SK-N-SH (cell line): ENCODE results near the gene ALDH1L2. TPM values are rescaled to one million over a fixed set of nuclear protein-coding genes. Genes with fewer than 3 reads are reported as not detected.

Experiments
- CTCF ChIA-PET: fragments of 300-600, 350-600 bp; formaldehyde crosslinking; extraction: SDS; loops from one replicate; lab custom pipeline; 2021; lab: Yijun Ruan, JAX
- POLR2A ChIA-PET: fragments of 350-600 bp; sonication (Branson Sonifier 250); formaldehyde crosslinking; extraction: SDS; loops from one replicate; lab custom pipeline; 2020; ENCODE audit warnings: antibody characterized with exemption, inconsistent platforms; lab: Yijun Ruan, JAX
- DNase-seq: peaks from one replicate; pipeline ENCODE4 v3.0.0; 2012
- H2AFZ ChIP-seq: fragments of 200-600 bp; sonication (generic); 2 replicates; pipeline ENCODE4 v1.8.1; 2016; ENCODE audit warnings: antibody characterized with exemption, mild to moderate bottlenecking, low read depth
- H3F3A ChIP-seq: fragments of 200-600 bp; sonication (generic); replicated peaks from 2 replicates; pipeline ENCODE3; 2016; ENCODE audit warnings: antibody characterized with exemption, mild to moderate bottlenecking; ENCODE audit not compliant: insufficient read depth
- H3K27ac ChIP-seq, 2 experiments: fragments of 200-500 bp in 1 of 2; fragments of 200-600 bp in 1 of 2; sonication (Bioruptor generic) in 1 of 2; sonication (generic), shearing (Covaris generic) in 1 of 2; 2 replicates each; pipeline versions ENCODE4 v1.5.1 to v1.6.1; 2014 to 2016; ENCODE audit warnings: low read depth in 2 of 2, inconsistent platforms in 1 of 2, low read length in 1 of 2, mild to moderate bottlenecking in 1 of 2, mixed read lengths in 1 of 2
- H3K27me3 ChIP-seq: fragments of 200-600 bp; sonication (generic), shearing (Covaris generic); 2 replicates; pipeline ENCODE4 v1.6.1; 2016; ENCODE audit warnings: mixed run types; ENCODE audit not compliant: insufficient read depth
- H3K36me3 ChIP-seq, 2 experiments: fragments of 200-500 bp in 1 of 2; fragments of 200-600 bp in 1 of 2; sonication (Bioruptor generic) in 1 of 2; sonication (generic) in 1 of 2; replicated peaks in 1 of 2; 2 replicates each; pipeline versions ENCODE3 to v1.5.1; 2014 to 2016; ENCODE audit warnings: low read length in 1 of 2, mild to moderate bottlenecking in 1 of 2; ENCODE audit not compliant: insufficient read depth in 2 of 2, control insufficient read depth in 1 of 2
- H3K4me1 ChIP-seq, 2 experiments: fragments of 200-500 bp in 1 of 2; fragments of 200-600 bp in 1 of 2; sonication (Bioruptor generic) in 1 of 2; sonication (generic), shearing (Covaris generic) in 1 of 2; 2 replicates each; pipeline versions ENCODE4 v1.5.1 to v1.6.1; 2014 to 2016; ENCODE audit warnings: low read depth in 1 of 2, low read length in 1 of 2, mixed run types in 1 of 2; ENCODE audit not compliant: insufficient read depth in 2 of 2, control insufficient read depth in 1 of 2
- H3K4me2 ChIP-seq: fragments of 200-600 bp; sonication (generic), shearing (Covaris generic); 2 replicates; pipeline ENCODE4 v1.6.1; 2017; ENCODE audit warnings: mixed run types
- H3K4me3 ChIP-seq, 2 experiments: fragments of 200-500 bp in 1 of 2; fragments of 200-600 bp in 1 of 2; sonication (Bioruptor generic) in 1 of 2; sonication (generic), shearing (Covaris generic) in 1 of 2; 2 replicates each; pipeline versions ENCODE4 v1.5.1 to v1.8.1; 2014 to 2016; ENCODE audit warnings: low read depth in 2 of 2, inconsistent platforms in 1 of 2, low read length in 1 of 2, mild to moderate bottlenecking in 1 of 2, mixed read lengths in 1 of 2, moderate library complexity in 1 of 2
- H3K79me2 ChIP-seq: fragments of 200-600 bp; sonication (generic); 2 replicates; pipeline ENCODE4 v1.8.1; 2017; ENCODE audit warnings: mild to moderate bottlenecking; ENCODE audit not compliant: insufficient read depth
- H3K9ac ChIP-seq: fragments of 200-600 bp; sonication (generic); 2 replicates; pipeline ENCODE4 v1.6.1; 2017; ENCODE audit warnings: mixed run types
- H3K9me2 ChIP-seq: fragments of 200-600 bp; sonication (generic); 2 replicates; pipeline ENCODE4 v1.6.1; 2017; ENCODE audit warnings: mixed run types
- H3K9me3 ChIP-seq: fragments of 200-600 bp; sonication (generic); 2 replicates; pipeline ENCODE4 v1.6.1; 2017; ENCODE audit warnings: mixed run types, mild to moderate bottlenecking, moderate library complexity
- H4K20me1 ChIP-seq: fragments of 200-600 bp; sonication (generic); 2 replicates; pipeline ENCODE4 v1.6.1; 2017; ENCODE audit warnings: mild to moderate bottlenecking, mixed run types; ENCODE audit not compliant: insufficient read depth
- ELF1 ChIP-seq: IDR thresholded peaks from 2 replicates; pipeline ENCODE4 v1.4.0; 2012
- EP300 ChIP-seq, 2 experiments: IDR thresholded peaks; 2 replicates each; pipeline versions ENCODE4 v1.4.0 to v1.6.1; 2012; ENCODE audit warnings: borderline replicate concordance in 1 of 2, low read depth in 1 of 2, low read length in 1 of 2
- EZH2phosphoT487 ChIP-seq: fragments of 200-600 bp; sonication (generic); IDR thresholded peaks from 2 replicates; pipeline ENCODE4 v1.6.1; 2017; ENCODE audit warnings: low read depth, mixed run types, mild to moderate bottlenecking, antibody characterized with exemption, moderate library complexity, borderline replicate concordance
- FOXJ3 ChIP-seq: sonication (generic); formaldehyde crosslinking; IDR thresholded peaks from 2 replicates; pipeline ENCODE4 v1.5.1; 2020; ENCODE audit warnings: mild to moderate bottlenecking, missing genetic modification reagents
- FOXM1 ChIP-seq: IDR thresholded peaks from 2 replicates; pipeline ENCODE4 v1.4.0; 2012; ENCODE audit warnings: low read depth, mild to moderate bottlenecking
- GATA2 ChIP-seq: sonication (generic); formaldehyde crosslinking; IDR thresholded peaks from 2 replicates; pipeline ENCODE4 v1.5.0; 2020; ENCODE audit warnings: mild to moderate bottlenecking, missing genetic modification reagents
- NFIC ChIP-seq: IDR thresholded peaks from 2 replicates; pipeline ENCODE4 v1.4.0; 2012; ENCODE audit warnings: borderline replicate concordance
- RAD21 ChIP-seq: IDR thresholded peaks from 2 replicates; pipeline ENCODE4 v1.6.1; 2012; ENCODE audit warnings: mild to moderate bottlenecking, low read length
- RFX5 ChIP-seq: IDR thresholded peaks from 2 replicates; pipeline ENCODE4 v1.6.1; 2012; ENCODE audit warnings: mild to moderate bottlenecking, improper control_type of control experiment, low read length
- SIN3A ChIP-seq: IDR thresholded peaks from 2 replicates; pipeline ENCODE4 v1.6.1; 2012; ENCODE audit warnings: low read depth, mild to moderate bottlenecking, low read length, moderate library complexity, borderline replicate concordance
- SMC3 ChIP-seq: IDR thresholded peaks from 2 replicates; pipeline ENCODE4 v1.6.1; 2012; ENCODE audit warnings: low read depth, low read length, improper control_type of control experiment
- TAF1 ChIP-seq: IDR thresholded peaks from 2 replicates; pipeline ENCODE4 v1.6.1; 2012; ENCODE audit warnings: low read depth, mild to moderate bottlenecking, low read length, moderate library complexity, borderline replicate concordance
- TCF12 ChIP-seq: IDR thresholded peaks from 2 replicates; pipeline ENCODE4 v1.4.0; 2012
- YY1 ChIP-seq: IDR thresholded peaks from 2 replicates; pipeline ENCODE4 v1.4.0; 2012; ENCODE audit warnings: low read depth, mild to moderate bottlenecking
- polyA plus RNA-seq, 3 experiments: library from polyadenylated mRNA; depleted of rRNA; stranded (reverse); fragments of >200 nt; gene quantifications; 2 replicates each; pipeline ENCODE4 v1.2.3, GENCODE V29; 2012
- TF ChIP-seq, protein P1 (sequence below): IDR thresholded peaks from 2 replicates; pipeline ENCODE4 v1.4.0; 2012; ENCODE audit warnings: low read depth, borderline replicate concordance
- TF ChIP-seq, protein P2 (sequence below): fragments of 150-350 bp; IDR thresholded peaks from 2 replicates; pipeline ENCODE4 v1.6.1; 2017; ENCODE audit warnings: antibody characterized with exemption, low read length, low read depth, borderline replicate concordance
- TF ChIP-seq, protein P3 (sequence below): fragments of 150-350 bp; IDR thresholded peaks from 2 replicates; pipeline ENCODE4 v1.6.1; 2016; ENCODE audit warnings: mild to moderate bottlenecking, low read depth, low read length
- TF ChIP-seq, protein P4 (sequence below): IDR thresholded peaks from 2 replicates; pipeline ENCODE4 v1.6.1; 2012; ENCODE audit warnings: mild to moderate bottlenecking, low read depth, low read length, moderate library complexity

The ALDH1L2 gene
- polyA plus RNA-seq, 1 of the 3 experiments (the other 2 are of a cell fraction), result 1.9 TPM

DNA sequence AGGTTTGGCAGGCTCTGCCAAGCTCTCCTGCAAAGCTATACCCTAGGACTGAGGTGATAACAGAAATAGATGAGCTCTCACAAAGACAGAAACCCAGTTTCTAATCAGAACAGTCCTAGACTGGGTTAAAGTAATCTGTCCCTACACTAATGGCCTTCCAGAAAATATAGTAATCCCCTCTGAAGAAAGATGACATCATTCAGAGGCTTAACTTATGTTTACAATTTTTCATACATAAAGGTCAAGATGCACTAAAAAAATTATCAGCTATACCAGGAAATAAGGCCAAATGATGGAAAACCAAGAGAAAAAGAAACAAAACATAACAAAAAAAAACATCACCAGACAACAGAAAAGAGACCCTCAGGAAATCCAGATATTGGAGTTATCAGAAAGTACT lies 18.4 kb upstream of the ALDH1L2 start:
- no peaks in the 10 kb centered on the region for H3K27me3 ChIP-seq
- peaks cover 0 to 4% of the 10 kb centered on the region in 2 experiments; a peak in 1 of 4 replicates for H3K4me1 ChIP-seq
- CTCF ChIA-PET, result interaction anchor here (0.7 kb wide), 1 partner anchor 76 kb away, joined by 4 read pairs; no protein-coding TSS in a partner anchor
- no peaks in the 10 kb centered on the region for H3K36me3 ChIP-seq
- peaks cover 3% of the 10 kb centered on the region for H3F3A ChIP-seq
- no peaks in the 10 kb centered on the region for H3K9me3 ChIP-seq
- H3K27ac ChIP-seq, result no peak overlapping the region
- TF ChIP-seq, protein P1, sequence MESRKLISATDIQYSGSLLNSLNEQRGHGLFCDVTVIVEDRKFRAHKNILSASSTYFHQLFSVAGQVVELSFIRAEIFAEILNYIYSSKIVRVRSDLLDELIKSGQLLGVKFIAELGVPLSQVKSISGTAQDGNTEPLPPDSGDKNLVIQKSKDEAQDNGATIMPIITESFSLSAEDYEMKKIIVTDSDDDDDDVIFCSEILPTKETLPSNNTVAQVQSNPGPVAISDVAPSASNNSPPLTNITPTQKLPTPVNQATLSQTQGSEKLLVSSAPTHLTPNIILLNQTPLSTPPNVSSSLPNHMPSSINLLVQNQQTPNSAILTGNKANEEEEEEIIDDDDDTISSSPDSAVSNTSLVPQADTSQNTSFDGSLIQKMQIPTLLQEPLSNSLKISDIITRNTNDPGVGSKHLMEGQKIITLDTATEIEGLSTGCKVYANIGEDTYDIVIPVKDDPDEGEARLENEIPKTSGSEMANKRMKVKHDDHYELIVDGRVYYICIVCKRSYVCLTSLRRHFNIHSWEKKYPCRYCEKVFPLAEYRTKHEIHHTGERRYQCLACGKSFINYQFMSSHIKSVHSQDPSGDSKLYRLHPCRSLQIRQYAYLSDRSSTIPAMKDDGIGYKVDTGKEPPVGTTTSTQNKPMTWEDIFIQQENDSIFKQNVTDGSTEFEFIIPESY, result no peak
- TF ChIP-seq, protein P2, sequence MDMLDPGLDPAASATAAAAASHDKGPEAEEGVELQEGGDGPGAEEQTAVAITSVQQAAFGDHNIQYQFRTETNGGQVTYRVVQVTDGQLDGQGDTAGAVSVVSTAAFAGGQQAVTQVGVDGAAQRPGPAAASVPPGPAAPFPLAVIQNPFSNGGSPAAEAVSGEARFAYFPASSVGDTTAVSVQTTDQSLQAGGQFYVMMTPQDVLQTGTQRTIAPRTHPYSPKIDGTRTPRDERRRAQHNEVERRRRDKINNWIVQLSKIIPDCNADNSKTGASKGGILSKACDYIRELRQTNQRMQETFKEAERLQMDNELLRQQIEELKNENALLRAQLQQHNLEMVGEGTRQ, result no peak
- TF ChIP-seq SIN3A, result no peak
- no peak for TF ChIP-seq TCF12
- no peak for TF ChIP-seq TAF1
- TF ChIP-seq EZH2phosphoT487, result no peak
- no peak for TF ChIP-seq GATA2 (CRISPR knock-in tag)
- TF ChIP-seq EP300 (IDR thresholded peaks at IDR 0.05; ENCODE audit: borderline replicate concordance in 1 of 2, low read depth in 1 of 2, low read length in 1 of 2), result no peak
- TF ChIP-seq, protein P3, sequence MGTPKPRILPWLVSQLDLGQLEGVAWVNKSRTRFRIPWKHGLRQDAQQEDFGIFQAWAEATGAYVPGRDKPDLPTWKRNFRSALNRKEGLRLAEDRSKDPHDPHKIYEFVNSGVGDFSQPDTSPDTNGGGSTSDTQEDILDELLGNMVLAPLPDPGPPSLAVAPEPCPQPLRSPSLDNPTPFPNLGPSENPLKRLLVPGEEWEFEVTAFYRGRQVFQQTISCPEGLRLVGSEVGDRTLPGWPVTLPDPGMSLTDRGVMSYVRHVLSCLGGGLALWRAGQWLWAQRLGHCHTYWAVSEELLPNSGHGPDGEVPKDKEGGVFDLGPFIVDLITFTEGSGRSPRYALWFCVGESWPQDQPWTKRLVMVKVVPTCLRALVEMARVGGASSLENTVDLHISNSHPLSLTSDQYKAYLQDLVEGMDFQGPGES, result no peak
- TF ChIP-seq FOXM1, result no peak
- TF ChIP-seq RAD21, result no peak
- TF ChIP-seq YY1, result no peak
- TF ChIP-seq, protein P4, sequence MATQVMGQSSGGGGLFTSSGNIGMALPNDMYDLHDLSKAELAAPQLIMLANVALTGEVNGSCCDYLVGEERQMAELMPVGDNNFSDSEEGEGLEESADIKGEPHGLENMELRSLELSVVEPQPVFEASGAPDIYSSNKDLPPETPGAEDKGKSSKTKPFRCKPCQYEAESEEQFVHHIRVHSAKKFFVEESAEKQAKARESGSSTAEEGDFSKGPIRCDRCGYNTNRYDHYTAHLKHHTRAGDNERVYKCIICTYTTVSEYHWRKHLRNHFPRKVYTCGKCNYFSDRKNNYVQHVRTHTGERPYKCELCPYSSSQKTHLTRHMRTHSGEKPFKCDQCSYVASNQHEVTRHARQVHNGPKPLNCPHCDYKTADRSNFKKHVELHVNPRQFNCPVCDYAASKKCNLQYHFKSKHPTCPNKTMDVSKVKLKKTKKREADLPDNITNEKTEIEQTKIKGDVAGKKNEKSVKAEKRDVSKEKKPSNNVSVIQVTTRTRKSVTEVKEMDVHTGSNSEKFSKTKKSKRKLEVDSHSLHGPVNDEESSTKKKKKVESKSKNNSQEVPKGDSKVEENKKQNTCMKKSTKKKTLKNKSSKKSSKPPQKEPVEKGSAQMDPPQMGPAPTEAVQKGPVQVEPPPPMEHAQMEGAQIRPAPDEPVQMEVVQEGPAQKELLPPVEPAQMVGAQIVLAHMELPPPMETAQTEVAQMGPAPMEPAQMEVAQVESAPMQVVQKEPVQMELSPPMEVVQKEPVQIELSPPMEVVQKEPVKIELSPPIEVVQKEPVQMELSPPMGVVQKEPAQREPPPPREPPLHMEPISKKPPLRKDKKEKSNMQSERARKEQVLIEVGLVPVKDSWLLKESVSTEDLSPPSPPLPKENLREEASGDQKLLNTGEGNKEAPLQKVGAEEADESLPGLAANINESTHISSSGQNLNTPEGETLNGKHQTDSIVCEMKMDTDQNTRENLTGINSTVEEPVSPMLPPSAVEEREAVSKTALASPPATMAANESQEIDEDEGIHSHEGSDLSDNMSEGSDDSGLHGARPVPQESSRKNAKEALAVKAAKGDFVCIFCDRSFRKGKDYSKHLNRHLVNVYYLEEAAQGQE, result no peak
- no peak for TF ChIP-seq NFIC
- no peak for TF ChIP-seq FOXJ3
- TF ChIP-seq SMC3, result no peak
- no peak for TF ChIP-seq RFX5
- no peak for TF ChIP-seq ELF1
- TF ChIP-seq, all 33 proteins: peak for 0
- Histone ChIP-seq H4K20me1 (no peaks in the 10 kb centered on the region), H3K9me2 (no peaks in the 10 kb centered on the region), H3K9ac (no peak overlapping the region), H3K79me2 (peaks cover under 1% of the 10 kb centered on the region; the same call in 1 of the 2 replicates), H2AFZ (no peak overlapping the region), H3K4me3 (no peak overlapping the region), H3K4me2 (no peak overlapping the region)
- POLR2A ChIA-PET, result no interaction called here
- DNase-seq, result no peak
